Stimulated activated CD4-positive, alpha-beta T cell treated with anti-CD3 and anti-CD28 coated beads, TNF-alpha, amount 100 ng/mL, for 48 hours (primary cell): ENCODE measurements around the gene GAA.

Experiments used
- DNase-seq, 3 donors: peaks; one replicate each; pipeline ENCODE4 v3.0.0-alpha.2; 2020; ENCODE audit warnings: low read depth in 3 of 3

Gene GAA

GRCh38 chr17:80116921-80117380 lies 15.6 kb downstream of the GAA start:
- no peak for DNase-seq

GRCh38 chr17:80117491-80118401 lies 16.4 kb downstream of the GAA start:
- DNase-seq = no peak

DNA sequence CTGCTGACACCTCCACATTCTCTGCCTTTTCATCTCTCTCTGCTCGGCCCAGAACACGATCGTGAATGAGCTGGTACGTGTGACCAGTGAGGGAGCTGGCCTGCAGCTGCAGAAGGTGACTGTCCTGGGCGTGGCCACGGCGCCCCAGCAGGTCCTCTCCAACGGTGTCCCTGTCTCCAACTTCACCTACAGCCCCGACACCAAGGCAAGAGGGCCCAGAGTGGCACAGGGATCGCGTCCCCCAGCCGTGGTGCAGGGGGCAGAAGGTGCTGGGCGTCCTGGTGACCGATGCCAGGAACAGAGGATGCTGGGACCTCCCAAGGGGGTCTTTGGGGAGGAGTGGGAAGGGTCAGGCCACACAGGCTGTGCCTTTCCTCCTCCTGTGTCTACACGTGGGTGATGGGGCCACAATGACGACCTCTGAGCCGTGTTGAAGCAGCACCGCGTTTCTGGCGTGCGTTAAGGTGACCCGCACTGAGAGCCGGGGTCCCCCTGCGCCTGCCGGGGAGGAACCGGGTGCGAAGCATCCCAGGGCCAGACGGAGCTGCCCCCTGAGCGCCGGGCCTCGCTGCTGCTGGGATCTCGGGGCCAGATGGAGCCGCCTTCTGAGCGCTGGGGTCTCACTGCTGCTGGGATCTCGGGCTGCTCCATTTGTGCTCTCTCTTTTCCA lies 17.4 kb downstream of the GAA start:
- DNase-seq = no peak

- DNase-seq = no peak
Observed at GRCh38 chr17:80119271-80119791, 17.9 kb downstream of the GAA start.

DNA sequence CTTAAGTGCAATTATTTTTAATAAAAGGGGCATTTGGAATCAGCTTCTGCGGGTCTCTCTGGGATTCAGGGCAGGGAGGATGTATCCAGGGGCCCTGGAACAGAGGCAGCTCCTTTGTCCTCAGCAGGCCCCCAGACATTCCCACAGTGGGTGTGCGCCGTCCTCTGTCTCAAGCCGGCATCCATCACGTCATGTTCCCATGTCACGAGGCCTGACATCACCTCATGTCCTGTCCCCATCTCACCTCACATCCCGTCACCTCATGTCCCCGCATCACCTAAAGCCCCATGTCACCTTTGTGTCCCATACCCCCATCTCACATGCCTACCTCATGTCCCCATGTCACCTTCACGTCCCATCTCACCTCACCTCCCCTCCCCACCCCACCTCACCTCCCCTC lies 18.5 kb downstream of the GAA start:
- DNase-seq = no peak

- no peak for DNase-seq
Observed at GRCh38 chr17:80122026-80122575, 20.7 kb downstream of the GAA start.

DNA sequence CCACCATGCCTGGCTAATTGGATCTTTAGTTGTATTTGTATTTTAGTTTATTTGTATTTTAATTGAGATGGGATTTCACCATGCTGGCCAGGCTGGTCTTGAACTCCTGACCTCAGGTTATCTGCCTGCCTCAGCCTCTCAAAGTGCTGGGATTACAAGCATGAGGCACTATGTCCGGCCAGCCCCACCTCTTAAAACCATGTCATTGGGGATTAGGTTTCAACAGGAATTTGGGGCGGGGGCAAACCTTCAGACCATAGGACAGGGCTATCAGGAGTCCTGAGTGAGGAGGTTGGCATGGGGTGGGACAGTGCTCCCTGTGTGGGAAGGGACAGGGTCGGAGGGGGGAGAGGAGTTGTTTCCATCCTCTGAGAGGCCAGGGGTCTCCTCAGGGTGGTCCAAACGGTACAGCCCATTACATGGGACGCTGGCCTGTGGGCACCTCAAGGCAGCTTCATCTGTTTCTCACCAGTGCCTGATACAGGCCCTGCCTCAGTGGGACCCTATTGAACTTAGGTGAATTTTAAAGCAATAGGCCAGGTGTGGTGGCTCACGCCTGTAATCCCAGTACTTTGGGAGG lies 21.6 kb downstream of the GAA start:
- no peak for DNase-seq

DNA sequence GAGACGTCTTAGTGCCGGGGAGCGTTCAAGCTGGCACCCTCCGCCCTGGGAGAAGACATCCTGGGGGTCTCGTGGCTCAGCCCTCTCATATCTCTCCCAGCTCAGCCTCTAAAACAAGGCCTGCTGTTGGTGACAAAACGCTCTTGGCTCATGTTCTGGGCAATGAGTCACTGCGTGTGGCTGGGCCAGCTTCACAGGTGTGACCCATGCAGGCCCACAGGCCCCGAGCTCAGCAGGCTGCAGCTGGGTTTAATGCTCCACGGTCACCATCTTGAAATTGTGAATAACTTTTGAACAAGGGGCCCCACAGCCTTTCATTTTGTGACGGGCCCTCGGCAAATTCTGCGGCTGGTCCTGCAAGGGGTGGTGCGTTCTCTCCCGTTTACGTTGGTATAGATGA lies 22.4 kb downstream of the GAA start:
- DNase-seq = no peak

GRCh38 chr17:80124351-80124981 lies 23.1 kb downstream of the GAA start:
- DNase-seq = no peak

DNA sequence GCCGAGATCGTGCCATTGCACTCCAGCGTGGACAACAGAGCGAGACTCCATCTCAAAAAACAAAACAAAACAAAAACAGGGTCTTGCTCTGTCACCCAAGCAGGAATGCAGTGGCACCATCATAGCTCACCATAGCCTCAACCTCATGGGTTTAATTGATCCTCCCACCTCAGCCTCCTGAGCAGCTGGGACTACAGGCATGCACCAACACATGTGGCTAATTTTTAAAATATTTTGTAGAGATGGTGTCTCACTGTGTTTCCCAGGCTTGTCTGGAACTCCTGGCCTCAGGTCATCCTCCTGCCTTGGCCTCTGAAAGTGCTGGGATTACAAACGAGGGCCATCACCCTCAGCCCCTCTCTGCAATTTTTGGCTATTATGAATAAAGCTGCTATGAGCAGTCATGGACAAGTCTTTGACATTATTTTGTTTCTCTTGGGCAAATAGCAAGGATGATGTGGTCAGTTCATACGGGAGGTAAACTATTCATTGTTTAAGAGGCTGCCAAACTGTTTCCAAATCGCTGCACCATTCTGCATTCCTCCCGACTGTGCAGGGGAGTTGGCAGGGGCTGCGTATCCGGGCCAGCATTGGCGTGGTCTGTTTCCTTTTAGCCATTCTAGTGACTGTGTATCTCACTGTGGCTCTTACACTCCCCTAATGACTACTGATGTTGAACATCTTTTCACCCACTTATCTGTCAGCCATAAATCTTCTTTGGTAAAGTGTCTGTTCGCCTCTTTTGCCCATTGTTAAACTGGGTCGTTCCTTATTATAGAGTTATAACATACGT lies 24.5 kb downstream of the GAA start:
- no peak for DNase-seq

- no peak for DNase-seq
Observed at GRCh38 chr17:80126449-80126715, 25.0 kb downstream of the GAA start.

DNA sequence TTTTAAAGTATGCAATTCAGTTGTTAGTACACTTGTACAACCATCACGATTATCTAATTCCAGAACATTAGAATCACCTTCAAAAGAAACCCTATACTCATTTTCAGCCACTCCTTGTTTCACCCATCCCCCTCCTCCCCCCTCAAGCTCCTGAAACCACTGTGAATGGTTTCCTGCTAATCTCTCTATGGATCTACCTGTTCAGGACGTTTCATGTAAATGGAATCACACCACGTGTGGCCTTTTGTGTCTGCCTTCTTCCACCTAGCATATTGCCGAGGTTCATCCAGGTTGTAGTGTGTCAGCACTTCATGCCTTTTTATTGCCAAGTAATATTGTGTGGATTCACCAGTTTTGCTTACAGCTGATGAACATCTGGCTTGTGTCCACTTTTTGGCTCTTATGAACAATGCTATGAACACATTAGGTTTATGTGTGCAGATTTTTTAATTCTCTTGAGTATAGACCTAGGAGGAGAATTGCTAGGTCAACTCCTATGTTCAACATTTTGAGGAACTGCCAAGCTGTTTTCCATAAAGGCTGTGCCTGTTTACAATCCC lies 27.7 kb downstream of the GAA start:
- DNase-seq = no peak

GRCh38 chr17:80130992-80131391 lies 29.6 kb downstream of the GAA start:
- DNase-seq = no peak

- no peak for DNase-seq
Observed at GRCh38 chr17:80132906-80133625, 31.7 kb downstream of the GAA start.

DNA sequence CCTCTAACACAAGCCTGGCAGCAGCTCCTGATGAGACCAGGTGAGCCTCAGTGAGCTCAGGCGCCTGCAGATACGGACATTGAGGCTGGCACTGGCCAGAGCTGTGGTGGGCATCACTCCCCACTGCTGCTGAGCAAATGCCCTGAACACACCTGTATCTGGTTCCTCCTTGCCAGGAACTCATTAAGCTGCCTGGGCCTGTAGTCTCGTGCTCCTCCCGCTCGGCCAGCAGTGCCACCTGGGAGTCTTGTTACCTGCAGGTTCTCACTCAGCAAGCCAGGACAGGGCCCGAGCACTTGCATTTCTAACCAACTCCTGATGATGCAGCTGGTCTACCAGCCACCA lies 32.2 kb downstream of the GAA start:
- no peak for DNase-seq

DNA sequence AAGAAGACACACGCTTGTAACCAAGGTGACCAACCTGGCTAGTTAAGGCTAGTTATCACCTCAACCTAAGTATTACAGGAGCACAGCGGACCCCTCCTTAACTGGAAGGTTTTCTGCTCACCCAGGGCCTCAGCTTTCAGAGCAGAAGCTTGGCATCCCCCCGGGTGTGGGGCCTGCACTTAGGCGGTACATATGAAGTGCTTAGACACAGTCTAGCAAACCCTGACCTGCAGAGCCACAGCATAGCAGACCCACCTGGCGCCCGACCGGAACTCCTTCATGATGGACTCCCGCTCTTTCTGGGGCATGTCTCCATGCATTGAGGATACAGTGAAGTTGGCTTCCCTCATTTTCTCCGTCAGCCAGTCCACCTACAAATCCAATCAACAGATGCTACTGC lies 35.8 kb downstream of the GAA start:
- DNase-seq = no peak

GRCh38 chr17:80138856-80139426 lies 37.6 kb downstream of the GAA start:
- no peak for DNase-seq

DNA sequence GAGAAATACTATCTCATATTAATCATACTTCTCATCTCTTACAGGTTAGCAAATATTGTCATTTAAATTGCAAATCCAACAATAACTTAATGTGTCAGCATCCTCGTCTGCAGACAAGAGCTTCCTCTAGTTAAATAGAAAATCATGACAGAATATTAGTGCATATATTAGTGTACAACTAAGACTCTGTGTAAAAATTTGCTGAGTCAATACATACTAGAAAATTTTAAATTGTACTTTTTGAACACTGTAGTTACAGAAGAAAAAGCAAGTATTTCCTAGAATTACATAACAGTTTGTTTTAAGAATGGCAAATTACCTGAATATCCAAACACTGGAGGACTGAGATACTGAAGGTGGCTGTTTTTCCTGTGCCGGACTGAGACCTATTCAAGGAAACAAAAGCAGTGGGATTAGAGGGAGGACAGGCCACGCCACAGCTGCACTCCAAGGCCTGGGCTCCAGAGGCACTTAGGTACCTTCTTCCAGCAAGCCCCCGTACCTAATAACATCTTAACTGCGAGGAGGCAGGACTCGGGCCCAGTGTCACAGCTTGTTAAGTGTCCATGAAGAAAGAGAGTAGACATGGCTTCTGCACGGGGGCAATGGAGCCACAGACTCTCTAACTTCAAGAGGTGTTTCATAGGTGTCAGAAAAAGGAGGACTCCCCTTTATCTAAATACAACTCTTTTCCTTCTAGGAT lies 40.2 kb downstream of the GAA start:
- no peak for DNase-seq

DNA sequence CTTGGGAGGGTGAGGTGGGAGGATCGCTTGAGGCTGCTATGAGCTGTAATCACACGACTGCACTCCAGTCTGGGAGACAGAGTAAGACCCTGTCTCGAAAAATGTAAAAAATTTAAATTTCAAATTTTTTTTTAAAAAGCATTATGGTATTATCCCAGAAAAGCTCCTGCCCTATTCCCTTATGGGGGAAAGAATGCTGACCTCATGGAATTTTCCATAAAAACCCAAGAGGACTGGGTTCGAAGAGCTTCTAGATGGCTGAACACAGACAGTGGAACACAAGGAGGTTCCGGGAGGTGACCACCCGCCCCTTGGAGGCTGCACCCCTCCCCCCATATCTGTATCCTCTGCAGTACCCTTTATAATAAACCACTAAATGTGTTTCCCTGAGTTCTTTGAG lies 41.5 kb downstream of the GAA start:
- DNase-seq = no peak
